ENCODE results near the gene PPP1R18. TPM values are rescaled to one million over a fixed set of nuclear protein-coding genes. Genes with fewer than 3 reads are reported as not detected.

Gene PPP1R18
- total and polyA plus RNA-seq, 9 of the 15 experiments (the other 6 are each of a cell fraction or from before 2014, with no cell fraction given): 12.0 to 99.2 (median 42.6) TPM

DNA sequence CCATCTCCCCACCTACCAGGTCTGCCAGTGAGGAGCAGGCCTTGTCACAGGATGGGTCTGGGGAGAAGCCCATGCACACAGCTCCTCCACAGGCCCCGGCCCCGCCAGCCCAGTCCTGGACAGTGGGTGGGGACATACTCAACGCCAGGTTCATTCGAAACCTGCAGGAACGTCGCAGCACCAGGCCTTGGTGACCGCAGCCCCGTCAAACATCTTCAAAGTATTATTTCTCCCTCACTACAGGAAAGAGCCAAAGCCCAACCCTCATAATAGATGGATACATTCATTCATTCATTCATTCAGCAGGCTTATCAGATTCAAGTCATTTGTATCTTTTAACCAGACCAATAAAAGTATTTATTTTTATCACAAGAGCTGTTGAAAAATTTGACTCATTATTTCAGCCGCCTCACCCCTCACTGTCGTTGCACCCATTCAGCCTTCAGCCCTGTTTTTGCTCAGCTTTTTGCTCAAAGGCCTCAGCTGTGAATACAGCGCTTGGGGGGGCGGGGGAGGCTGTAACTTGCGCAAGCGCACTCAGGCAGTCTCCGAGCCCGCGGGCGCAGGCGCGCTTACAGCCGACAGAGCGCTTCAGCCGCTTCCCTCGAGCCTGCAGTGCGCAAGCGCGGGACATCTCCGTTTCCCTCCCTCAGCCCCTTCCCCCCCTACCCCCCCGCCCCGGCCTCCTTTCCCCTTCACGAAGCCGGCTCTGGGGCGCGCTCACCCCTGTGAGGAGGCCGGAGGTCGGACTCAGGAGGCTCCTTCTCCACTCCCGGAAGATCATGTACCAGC lies 39.8 kb downstream of the PPP1R18 start, which contains the start of gene C6orf136 (continued):
- TF ChIP-seq HDAC8 (tag; IDR thresholded peaks at IDR 0.05): no peak
- peak; percentile 96 to 97 for TF ChIP-seq NRF1 (conservative IDR thresholded peaks at IDR 0.05 in 1 of 2, IDR thresholded peaks at IDR 0.05 in 1 of 2)
- TF ChIP-seq, protein P1, sequence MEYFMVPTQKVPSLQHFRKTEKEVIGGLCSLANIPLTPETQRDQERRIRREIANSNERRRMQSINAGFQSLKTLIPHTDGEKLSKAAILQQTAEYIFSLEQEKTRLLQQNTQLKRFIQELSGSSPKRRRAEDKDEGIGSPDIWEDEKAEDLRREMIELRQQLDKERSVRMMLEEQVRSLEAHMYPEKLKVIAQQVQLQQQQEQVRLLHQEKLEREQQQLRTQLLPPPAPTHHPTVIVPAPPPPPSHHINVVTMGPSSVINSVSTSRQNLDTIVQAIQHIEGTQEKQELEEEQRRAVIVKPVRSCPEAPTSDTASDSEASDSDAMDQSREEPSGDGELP (CRISPR knock-in tag; IDR thresholded peaks at IDR 0.05; ENCODE audit: borderline replicate concordance): peak; percentile 96
- TF ChIP-seq ZBTB17 (CRISPR knock-in tag; IDR thresholded peaks at IDR 0.05): no peak
- TF ChIP-seq, protein P2, sequence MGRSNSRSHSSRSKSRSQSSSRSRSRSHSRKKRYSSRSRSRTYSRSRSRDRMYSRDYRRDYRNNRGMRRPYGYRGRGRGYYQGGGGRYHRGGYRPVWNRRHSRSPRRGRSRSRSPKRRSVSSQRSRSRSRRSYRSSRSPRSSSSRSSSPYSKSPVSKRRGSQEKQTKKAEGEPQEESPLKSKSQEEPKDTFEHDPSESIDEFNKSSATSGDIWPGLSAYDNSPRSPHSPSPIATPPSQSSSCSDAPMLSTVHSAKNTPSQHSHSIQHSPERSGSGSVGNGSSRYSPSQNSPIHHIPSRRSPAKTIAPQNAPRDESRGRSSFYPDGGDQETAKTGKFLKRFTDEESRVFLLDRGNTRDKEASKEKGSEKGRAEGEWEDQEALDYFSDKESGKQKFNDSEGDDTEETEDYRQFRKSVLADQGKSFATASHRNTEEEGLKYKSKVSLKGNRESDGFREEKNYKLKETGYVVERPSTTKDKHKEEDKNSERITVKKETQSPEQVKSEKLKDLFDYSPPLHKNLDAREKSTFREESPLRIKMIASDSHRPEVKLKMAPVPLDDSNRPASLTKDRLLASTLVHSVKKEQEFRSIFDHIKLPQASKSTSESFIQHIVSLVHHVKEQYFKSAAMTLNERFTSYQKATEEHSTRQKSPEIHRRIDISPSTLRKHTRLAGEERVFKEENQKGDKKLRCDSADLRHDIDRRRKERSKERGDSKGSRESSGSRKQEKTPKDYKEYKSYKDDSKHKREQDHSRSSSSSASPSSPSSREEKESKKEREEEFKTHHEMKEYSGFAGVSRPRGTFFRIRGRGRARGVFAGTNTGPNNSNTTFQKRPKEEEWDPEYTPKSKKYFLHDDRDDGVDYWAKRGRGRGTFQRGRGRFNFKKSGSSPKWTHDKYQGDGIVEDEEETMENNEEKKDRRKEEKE (IDR thresholded peaks at IDR 0.05; ENCODE audit: borderline replicate concordance in 1 of 2, control insufficient read depth in 1 of 2, low read depth in 2 of 2, low read length in 1 of 2): no peak
- TF ChIP-seq SRSF9 (IDR thresholded peaks at IDR 0.05; ENCODE audit: borderline replicate concordance, low read depth, low read length): no peak
- no peak for TF ChIP-seq ELF1 (tag; IDR thresholded peaks at IDR 0.05)
- no peak for TF ChIP-seq GATAD2A (IDR thresholded peaks at IDR 0.05)
- TF ChIP-seq ZZZ3 (IDR thresholded peaks at IDR 0.05): no peak
- TF ChIP-seq ZNF436 (CRISPR knock-in tag; IDR thresholded peaks at IDR 0.05): no peak
- no peak for TF ChIP-seq DMBX1 (CRISPR knock-in tag; IDR thresholded peaks at IDR 0.05; ENCODE audit: borderline replicate concordance)
- TF ChIP-seq, protein P3, sequence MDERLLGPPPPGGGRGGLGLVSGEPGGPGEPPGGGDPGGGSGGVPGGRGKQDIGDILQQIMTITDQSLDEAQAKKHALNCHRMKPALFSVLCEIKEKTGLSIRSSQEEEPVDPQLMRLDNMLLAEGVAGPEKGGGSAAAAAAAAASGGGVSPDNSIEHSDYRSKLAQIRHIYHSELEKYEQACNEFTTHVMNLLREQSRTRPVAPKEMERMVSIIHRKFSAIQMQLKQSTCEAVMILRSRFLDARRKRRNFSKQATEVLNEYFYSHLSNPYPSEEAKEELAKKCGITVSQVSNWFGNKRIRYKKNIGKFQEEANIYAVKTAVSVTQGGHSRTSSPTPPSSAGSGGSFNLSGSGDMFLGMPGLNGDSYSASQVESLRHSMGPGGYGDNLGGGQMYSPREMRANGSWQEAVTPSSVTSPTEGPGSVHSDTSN (CRISPR knock-in tag; IDR thresholded peaks at IDR 0.05; ENCODE audit: low read depth): no peak
- TF ChIP-seq, protein P3 (tag; conservative IDR thresholded peaks at IDR 0.05; ENCODE audit: low read depth): no peak
- TF ChIP-seq, protein P4, sequence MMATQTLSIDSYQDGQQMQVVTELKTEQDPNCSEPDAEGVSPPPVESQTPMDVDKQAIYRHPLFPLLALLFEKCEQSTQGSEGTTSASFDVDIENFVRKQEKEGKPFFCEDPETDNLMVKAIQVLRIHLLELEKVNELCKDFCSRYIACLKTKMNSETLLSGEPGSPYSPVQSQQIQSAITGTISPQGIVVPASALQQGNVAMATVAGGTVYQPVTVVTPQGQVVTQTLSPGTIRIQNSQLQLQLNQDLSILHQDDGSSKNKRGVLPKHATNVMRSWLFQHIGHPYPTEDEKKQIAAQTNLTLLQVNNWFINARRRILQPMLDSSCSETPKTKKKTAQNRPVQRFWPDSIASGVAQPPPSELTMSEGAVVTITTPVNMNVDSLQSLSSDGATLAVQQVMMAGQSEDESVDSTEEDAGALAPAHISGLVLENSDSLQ (IDR thresholded peaks at IDR 0.05): no peak
- no peak for TF ChIP-seq ZNF408 (CRISPR knock-in tag; IDR thresholded peaks at IDR 0.05; ENCODE audit: low read depth)
- TF ChIP-seq, protein P5, sequence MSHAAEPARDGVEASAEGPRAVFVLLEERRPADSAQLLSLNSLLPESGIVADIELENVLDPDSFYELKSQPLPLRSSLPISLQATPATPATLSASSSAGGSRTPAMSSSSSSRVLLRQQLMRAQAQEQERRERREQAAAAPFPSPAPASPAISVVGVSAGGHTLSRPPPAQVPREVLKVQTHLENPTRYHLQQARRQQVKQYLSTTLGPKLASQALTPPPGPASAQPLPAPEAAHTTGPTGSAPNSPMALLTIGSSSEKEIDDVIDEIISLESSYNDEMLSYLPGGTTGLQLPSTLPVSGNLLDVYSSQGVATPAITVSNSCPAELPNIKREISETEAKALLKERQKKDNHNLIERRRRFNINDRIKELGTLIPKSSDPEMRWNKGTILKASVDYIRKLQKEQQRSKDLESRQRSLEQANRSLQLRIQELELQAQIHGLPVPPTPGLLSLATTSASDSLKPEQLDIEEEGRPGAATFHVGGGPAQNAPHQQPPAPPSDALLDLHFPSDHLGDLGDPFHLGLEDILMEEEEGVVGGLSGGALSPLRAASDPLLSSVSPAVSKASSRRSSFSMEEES (CRISPR knock-in tag; IDR thresholded peaks at IDR 0.05): 0 out of 2 replicates have a peak, but pooled peaks have one; percentile 2
- TF ChIP-seq BRCA1 (IDR thresholded peaks at IDR 0.05): no peak
- no peak for TF ChIP-seq BRCA1 (CRISPR knock-in tag; IDR thresholded peaks at IDR 0.05)
- TF ChIP-seq ZNF41 (CRISPR knock-in tag; conservative IDR thresholded peaks at IDR 0.05): no peak
